PC-3 (cell line): ENCODE data around the gene XPR1.

ENCODE experiments used
- EZH2 ChIP-seq: fragments of 300-600 bp; sonication (generic); IDR thresholded peaks from one replicate; pipeline ENCODE4 v1.6.1; 2017; ENCODE audit warnings: antibody characterized with exemption, mild to moderate bottlenecking, low read length; ENCODE audit not compliant: unreplicated experiment
- TF ChIP-seq, protein P1 (sequence below): fragments of 300-600 bp; sonication (generic); conservative IDR thresholded peaks from 2 replicates; pipeline ENCODE4 v1.5.1; 2017; ENCODE audit warnings: antibody characterized with exemption, low read depth, mild to moderate bottlenecking, low read length

DNA sequence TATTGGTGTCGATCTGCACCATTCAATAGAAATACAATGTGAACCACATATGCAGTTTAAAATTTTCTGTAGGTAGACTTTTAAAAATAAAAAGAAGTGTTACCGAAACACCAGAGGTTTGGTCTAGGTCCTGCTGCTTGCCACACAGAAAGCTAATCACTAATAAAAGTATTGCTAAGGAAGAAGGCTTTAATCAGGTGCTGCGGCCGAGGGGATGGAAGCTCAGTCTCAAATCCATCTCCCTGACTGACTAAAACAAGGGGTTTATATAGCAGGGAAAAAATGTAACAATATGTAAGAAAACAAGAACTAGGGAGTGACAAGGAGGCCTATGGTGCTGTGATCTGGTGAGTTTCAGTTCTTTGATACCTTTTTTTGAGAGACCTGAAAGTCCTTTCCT is 99.3 kb downstream of the XPR1 start:
- TF ChIP-seq, protein P1, sequence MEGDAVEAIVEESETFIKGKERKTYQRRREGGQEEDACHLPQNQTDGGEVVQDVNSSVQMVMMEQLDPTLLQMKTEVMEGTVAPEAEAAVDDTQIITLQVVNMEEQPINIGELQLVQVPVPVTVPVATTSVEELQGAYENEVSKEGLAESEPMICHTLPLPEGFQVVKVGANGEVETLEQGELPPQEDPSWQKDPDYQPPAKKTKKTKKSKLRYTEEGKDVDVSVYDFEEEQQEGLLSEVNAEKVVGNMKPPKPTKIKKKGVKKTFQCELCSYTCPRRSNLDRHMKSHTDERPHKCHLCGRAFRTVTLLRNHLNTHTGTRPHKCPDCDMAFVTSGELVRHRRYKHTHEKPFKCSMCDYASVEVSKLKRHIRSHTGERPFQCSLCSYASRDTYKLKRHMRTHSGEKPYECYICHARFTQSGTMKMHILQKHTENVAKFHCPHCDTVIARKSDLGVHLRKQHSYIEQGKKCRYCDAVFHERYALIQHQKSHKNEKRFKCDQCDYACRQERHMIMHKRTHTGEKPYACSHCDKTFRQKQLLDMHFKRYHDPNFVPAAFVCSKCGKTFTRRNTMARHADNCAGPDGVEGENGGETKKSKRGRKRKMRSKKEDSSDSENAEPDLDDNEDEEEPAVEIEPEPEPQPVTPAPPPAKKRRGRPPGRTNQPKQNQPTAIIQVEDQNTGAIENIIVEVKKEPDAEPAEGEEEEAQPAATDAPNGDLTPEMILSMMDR: no peak
- no peak for TF ChIP-seq EZH2
